ENCODE measurements around the gene LRP8. TPM values are rescaled to one million over a fixed set of nuclear protein-coding genes. Genes with fewer than 3 reads are reported as not detected.

LRP8 gene
- total and polyA plus RNA-seq, 2 donors (not counting 1 experiment from before 2014, with no cell fraction given) = 7.8 to 9.4 TPM

DNA sequence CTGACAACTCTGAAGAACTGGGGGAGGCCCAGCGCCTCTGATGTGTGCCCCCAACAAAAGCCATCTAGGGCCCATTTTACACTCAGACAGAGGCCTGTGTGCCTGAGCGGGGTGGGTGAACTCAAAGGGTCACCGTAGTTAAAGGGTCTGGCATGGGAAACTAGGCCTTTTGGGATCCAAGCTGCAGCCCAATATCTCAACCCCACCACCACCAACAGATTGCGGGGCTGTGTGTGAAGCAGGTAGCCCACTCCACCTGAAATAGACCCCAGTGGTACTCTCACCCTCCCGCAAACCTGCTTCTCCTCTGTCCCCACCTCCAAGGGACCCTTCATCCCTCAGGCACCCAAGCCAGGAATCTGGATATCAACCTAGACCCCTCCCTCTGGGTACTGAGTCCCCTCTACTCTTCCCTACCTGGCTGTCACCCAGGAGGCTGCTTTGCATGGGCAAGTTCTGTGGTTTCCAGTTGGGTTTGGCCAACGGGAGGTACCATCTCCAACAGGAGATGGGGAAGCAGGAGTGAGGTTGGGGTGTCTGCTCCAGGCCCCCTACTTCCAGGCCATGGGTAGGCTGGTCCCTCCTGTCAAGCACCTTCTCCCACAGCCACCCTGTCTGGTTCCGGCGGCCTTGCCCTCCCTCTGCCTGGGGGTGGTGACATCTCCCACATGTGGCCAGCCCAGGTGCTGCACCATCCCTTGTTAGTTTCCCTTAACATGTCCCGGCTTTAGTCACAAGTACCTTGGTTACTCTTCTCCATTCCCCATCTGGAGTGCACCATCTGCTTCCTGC, 35.2 kb upstream of the LRP8 start:
- no peak overlapping the region for H3K4me3 ChIP-seq (ENCODE audit: control extremely low read depth in 1 of 5, extremely low read depth in 1 of 5, insufficient read depth in 1 of 5, low read depth in 2 of 5, low read length in 4 of 5)
- ATAC-seq (ENCODE audit: low read depth) (no peak), DNase-seq (no peak)
- H3K9me3 Mint-ChIP-seq (ENCODE audit: insufficient read depth) = peaks cover 4% of the 10 kb centered on the region
- POLR2A ChIA-PET = no interaction called here
- no peak overlapping the region for H2AFZ ChIP-seq (ENCODE audit: insufficient read depth, low read depth, low read length, poor library complexity, severe bottlenecking)
- H3K27ac ChIP-seq (ENCODE audit: low read length in 2 of 2) = no peak overlapping the region
- H3K79me2 ChIP-seq (ENCODE audit: control insufficient read depth, insufficient read depth, low read length) = peaks cover 36% of the 10 kb centered on the region
- H3K4me3 Mint-ChIP-seq = no peak overlapping the region
- 77% methylated on average over 9 of the region's 9 CpGs for WGBS (ENCODE audit: insufficient coverage)
- H3K4me2 ChIP-seq (replicated peaks; ENCODE audit: low read depth, low read length, poor library complexity, severe bottlenecking) = no peak overlapping the region
- no peak overlapping the region for H3K9ac ChIP-seq (ENCODE audit: low read length)
- H4K20me1 ChIP-seq (ENCODE audit: control insufficient read depth, insufficient read depth, low read length, poor library complexity, severe bottlenecking) = peaks cover 11% of the 10 kb centered on the region
- H3K27me3 Mint-ChIP-seq = peaks cover 5% of the 10 kb centered on the region
- CTCF ChIA-PET = no interaction called here
- H3K9me3 ChIP-seq (ENCODE audit: control extremely low read depth in 1 of 3, control insufficient read depth in 2 of 3, insufficient read depth in 1 of 3, low read length in 2 of 3) = peaks cover 0 to 11% (median 9%) of the 10 kb centered on the region in 3 donors
- H3K4me1 ChIP-seq (ENCODE audit: control insufficient read depth in 2 of 2, insufficient read depth in 2 of 2, low read length in 2 of 2) = peaks cover 23 to 32% of the 10 kb centered on the region in 2 donors
- TF ChIP-seq EZH2 (IDR thresholded peaks at IDR 0.05; ENCODE audit: borderline replicate concordance, insufficient read depth, low read depth, low read length, poor library complexity, severe bottlenecking) = no peak
- TF ChIP-seq, protein P1, sequence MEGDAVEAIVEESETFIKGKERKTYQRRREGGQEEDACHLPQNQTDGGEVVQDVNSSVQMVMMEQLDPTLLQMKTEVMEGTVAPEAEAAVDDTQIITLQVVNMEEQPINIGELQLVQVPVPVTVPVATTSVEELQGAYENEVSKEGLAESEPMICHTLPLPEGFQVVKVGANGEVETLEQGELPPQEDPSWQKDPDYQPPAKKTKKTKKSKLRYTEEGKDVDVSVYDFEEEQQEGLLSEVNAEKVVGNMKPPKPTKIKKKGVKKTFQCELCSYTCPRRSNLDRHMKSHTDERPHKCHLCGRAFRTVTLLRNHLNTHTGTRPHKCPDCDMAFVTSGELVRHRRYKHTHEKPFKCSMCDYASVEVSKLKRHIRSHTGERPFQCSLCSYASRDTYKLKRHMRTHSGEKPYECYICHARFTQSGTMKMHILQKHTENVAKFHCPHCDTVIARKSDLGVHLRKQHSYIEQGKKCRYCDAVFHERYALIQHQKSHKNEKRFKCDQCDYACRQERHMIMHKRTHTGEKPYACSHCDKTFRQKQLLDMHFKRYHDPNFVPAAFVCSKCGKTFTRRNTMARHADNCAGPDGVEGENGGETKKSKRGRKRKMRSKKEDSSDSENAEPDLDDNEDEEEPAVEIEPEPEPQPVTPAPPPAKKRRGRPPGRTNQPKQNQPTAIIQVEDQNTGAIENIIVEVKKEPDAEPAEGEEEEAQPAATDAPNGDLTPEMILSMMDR (IDR thresholded peaks at IDR 0.05) = no peak
- H3K36me3 ChIP-seq (replicated peaks in 1 of 2; ENCODE audit: control extremely low read depth in 1 of 2, control insufficient read depth in 1 of 2, extremely low read depth in 1 of 2, insufficient read depth in 2 of 2, low read length in 1 of 2) = peaks cover 0 to 3% of the 10 kb centered on the region in 2 experiments
- H3K27ac Mint-ChIP-seq = no peak overlapping the region
- peaks cover 39% of the 10 kb centered on the region for H3K4me1 Mint-ChIP-seq
- intact Hi-C loops (cut with micrococcal nuclease) = no loop called here
- H3K27me3 ChIP-seq (replicated peaks in 1 of 4; ENCODE audit: control extremely low read depth in 1 of 4, control insufficient read depth in 3 of 4, insufficient read depth in 4 of 4, low read length in 3 of 4) = peaks cover 0 to 2% (median 0%) of the 10 kb centered on the region in 4 experiments

DNA sequence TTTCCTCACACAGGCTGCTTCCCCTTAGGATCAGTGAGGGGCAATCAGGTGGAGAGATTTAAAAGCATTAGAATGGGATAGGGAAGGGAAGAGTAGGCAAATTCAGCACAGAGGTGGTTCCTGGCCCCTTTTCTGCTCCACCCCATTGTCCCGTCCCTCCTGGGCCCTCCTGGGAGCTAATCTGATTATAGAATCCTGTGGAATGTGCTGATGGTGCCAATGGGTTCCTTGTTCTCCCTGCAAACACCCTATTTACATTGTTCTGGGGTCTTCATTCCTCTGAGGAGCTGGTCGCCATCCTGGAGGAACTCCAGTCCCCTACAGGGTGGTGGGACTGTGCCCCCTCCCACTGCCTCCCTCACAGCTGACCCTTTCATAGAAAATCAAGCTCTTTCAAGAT, 34.4 kb upstream of the LRP8 start:
- H3K4me2 ChIP-seq (replicated peaks; ENCODE audit: low read depth, low read length, poor library complexity, severe bottlenecking) = no peak overlapping the region
- peaks cover 28% of the 10 kb centered on the region for H3K79me2 ChIP-seq (ENCODE audit: control insufficient read depth, insufficient read depth, low read length)
- H3K36me3 ChIP-seq (replicated peaks in 1 of 2; ENCODE audit: control extremely low read depth in 1 of 2, control insufficient read depth in 1 of 2, extremely low read depth in 1 of 2, insufficient read depth in 2 of 2, low read length in 1 of 2) = peaks cover 0 to 3% of the 10 kb centered on the region in 2 experiments
- peaks cover 11% of the 10 kb centered on the region for H4K20me1 ChIP-seq (ENCODE audit: control insufficient read depth, insufficient read depth, low read length, poor library complexity, severe bottlenecking)
- no peak overlapping the region for H3K27ac ChIP-seq (ENCODE audit: low read length in 2 of 2)
- Mint-ChIP-seq H3K27me3 (peaks cover 5% of the 10 kb centered on the region), H3K9me3 (ENCODE audit: insufficient read depth) (peaks cover 4% of the 10 kb centered on the region), H3K27ac (no peak overlapping the region), H3K4me1 (peaks cover 31% of the 10 kb centered on the region), H3K4me3 (no peak overlapping the region)
- intact Hi-C loops (cut with micrococcal nuclease) = no loop called here
- H3K9me3 ChIP-seq (ENCODE audit: control extremely low read depth in 1 of 3, control insufficient read depth in 2 of 3, insufficient read depth in 1 of 3, low read length in 2 of 3) = peaks cover 0 to 16% (median 9%) of the 10 kb centered on the region in 3 donors
- ATAC-seq (ENCODE audit: low read depth) = no peak
- CTCF ChIA-PET = no interaction called here
- no peak for DNase-seq
- 100% methylated on average over 1 of the region's 2 CpGs for WGBS (ENCODE audit: insufficient coverage)
- peaks cover 0 to 2% (median 0%) of the 10 kb centered on the region in 4 experiments for H3K27me3 ChIP-seq (replicated peaks in 1 of 4; ENCODE audit: control extremely low read depth in 1 of 4, control insufficient read depth in 3 of 4, insufficient read depth in 4 of 4, low read length in 3 of 4)
- TF ChIP-seq, protein P1 (IDR thresholded peaks at IDR 0.05) = no peak
- no peak for TF ChIP-seq EZH2 (IDR thresholded peaks at IDR 0.05; ENCODE audit: borderline replicate concordance, insufficient read depth, low read depth, low read length, poor library complexity, severe bottlenecking)
- H2AFZ ChIP-seq (ENCODE audit: insufficient read depth, low read depth, low read length, poor library complexity, severe bottlenecking) = no peak overlapping the region
- POLR2A ChIA-PET = no interaction called here
- H3K4me3 ChIP-seq (ENCODE audit: control extremely low read depth in 1 of 5, extremely low read depth in 1 of 5, insufficient read depth in 1 of 5, low read depth in 2 of 5, low read length in 4 of 5) = no peak overlapping the region
- H3K4me1 ChIP-seq (ENCODE audit: control insufficient read depth in 2 of 2, insufficient read depth in 2 of 2, low read length in 2 of 2) = peaks cover 19 to 24% of the 10 kb centered on the region in 2 donors
- no peak overlapping the region for H3K9ac ChIP-seq (ENCODE audit: low read length)

Data from B cell (primary cell).